ENCODE results near the gene TMPRSS11E. TPM values are rescaled to one million over a fixed set of nuclear protein-coding genes. Genes with fewer than 3 reads are reported as not detected.

TMPRSS11E gene
- polyA plus RNA-seq, 4 donors: 0.04 to 0.27 (median 0.10) TPM; not detected in 1

DNA sequence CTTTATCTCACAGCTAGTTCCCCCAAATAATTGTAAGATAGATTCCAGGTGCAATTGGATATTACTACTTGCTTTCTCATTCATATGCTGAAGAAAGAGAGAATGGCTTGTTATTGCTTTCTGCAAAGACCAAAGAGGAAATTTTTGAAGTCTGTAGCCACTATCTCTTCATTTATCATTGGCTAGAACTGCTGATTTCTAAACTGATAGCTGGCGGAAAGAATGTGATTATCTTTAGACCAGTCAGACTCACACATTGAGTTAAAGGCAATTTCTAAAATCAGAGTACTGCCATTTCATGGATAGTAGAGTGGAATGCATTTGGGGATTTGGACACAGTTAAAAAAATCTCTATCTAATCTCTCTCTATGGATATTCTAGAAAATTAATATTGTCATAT, 12.4 kb upstream of the TMPRSS11E start:
- no peak overlapping the region for H3K27ac ChIP-seq (ENCODE audit: low read depth in 1 of 3, low read length in 2 of 3)
- no peaks in the 10 kb centered on the region for H3K4me1 ChIP-seq (ENCODE audit: control insufficient read depth in 3 of 3, insufficient read depth in 2 of 3, low read depth in 1 of 3, low read length in 2 of 3)
- no peaks in the 10 kb centered on the region for H3K9me3 ChIP-seq (ENCODE audit: control insufficient read depth in 2 of 2, insufficient read depth in 1 of 2, low read depth in 1 of 2, low read length in 1 of 2)
- DNase-seq (no peak), FAIRE-seq (no peak)
- no peak overlapping the region for H3K4me3 ChIP-seq (ENCODE audit: low read depth in 1 of 3, low read length in 3 of 3)
- 65 to 71% (median 68%) methylated on average over 1 of the region's 1 CpG for WGBS, 3 donors
- no peaks in the 10 kb centered on the region for H3K36me3 ChIP-seq (ENCODE audit: control insufficient read depth in 3 of 3, insufficient read depth in 2 of 3, low read depth in 1 of 3, low read length in 3 of 3)
- H3K27me3 ChIP-seq (ENCODE audit: control insufficient read depth in 3 of 3, insufficient read depth in 3 of 3, low read length in 3 of 3): no peaks in the 10 kb centered on the region

DNA sequence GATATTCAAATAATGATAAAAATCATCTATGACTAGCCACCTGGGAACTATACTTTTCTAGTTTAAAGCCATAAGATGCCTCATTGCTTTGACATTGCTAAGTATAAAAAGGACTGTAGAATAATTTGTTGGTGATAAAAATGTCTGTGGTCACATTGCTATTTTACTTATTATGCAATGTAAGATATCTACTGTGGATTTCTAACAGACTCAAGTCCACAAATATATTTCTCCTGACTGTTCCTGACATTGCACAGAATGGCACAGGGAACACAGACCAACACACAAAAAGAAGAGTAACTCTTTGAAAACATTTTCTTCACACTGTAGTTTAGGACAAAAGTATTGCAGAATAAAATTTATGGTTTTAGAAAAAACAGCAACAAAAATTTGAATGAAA, 2.2 kb upstream of the TMPRSS11E start:
- Histone ChIP-seq H3K4me3 (ENCODE audit: low read depth in 1 of 3, low read length in 3 of 3) (no peak overlapping the region), H3K27ac (ENCODE audit: low read depth in 1 of 3, low read length in 2 of 3) (no peak overlapping the region), H3K9me3 (ENCODE audit: control insufficient read depth in 2 of 2, insufficient read depth in 1 of 2, low read depth in 1 of 2, low read length in 1 of 2) (no peaks in the 10 kb centered on the region), H3K4me1 (ENCODE audit: control insufficient read depth in 3 of 3, insufficient read depth in 2 of 3, low read depth in 1 of 3, low read length in 2 of 3) (no peaks in the 10 kb centered on the region), H3K36me3 (ENCODE audit: control insufficient read depth in 3 of 3, insufficient read depth in 2 of 3, low read depth in 1 of 3, low read length in 3 of 3) (no peaks in the 10 kb centered on the region), H3K27me3 (ENCODE audit: control insufficient read depth in 3 of 3, insufficient read depth in 3 of 3, low read length in 3 of 3) (no peaks in the 10 kb centered on the region)
- no peak for DNase-seq
- no peak for FAIRE-seq

DNA sequence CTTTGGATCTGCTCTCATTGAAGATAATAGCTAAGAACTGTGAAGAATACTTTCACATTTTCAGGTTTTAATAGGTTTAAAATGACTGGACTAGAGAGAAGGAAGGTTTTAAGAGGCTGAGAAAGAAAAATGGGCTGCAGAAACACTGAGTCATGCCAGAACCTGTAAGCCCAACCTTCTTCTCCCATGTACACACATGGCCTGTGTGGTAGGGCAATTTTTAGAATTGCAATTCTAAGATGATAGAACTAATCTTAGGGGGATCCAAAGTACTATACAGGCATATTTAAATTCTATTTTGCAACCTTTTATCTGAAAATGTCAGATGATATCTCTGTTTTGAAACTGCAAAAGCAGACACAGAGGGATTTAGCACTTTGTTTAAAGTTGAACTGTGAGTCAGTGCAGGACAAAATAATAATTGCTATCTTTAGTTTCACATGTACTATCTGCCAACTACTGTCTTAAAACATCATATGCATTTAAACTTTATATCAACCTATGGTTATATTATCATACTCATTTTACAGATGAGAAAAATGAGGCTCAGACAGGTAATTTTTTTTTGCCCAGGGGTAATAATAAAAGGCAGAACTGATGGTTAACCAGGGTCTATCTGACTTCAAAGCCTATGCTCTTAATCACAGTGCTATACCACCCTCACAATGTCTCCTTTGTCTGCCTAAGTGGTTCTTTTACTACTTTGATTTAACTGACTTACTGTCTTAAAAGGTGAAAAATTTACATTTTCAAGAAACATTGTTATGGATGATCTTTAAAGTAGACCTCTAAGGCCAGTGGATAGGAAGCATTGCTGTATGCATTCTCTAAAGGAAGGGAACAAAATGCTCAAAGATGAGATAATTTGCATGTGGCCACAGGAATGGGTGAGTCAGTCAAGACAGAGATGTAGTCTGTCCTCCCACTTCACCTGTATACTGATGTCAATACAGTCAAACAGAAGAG, 4.3 kb downstream of the TMPRSS11E start:
- Histone ChIP-seq H3K9me3 (ENCODE audit: control insufficient read depth in 2 of 2, insufficient read depth in 1 of 2, low read depth in 1 of 2, low read length in 1 of 2) (no peaks in the 10 kb centered on the region), H3K36me3 (ENCODE audit: control insufficient read depth in 3 of 3, insufficient read depth in 2 of 3, low read depth in 1 of 3, low read length in 3 of 3) (no peaks in the 10 kb centered on the region), H3K4me3 (ENCODE audit: low read depth in 1 of 3, low read length in 3 of 3) (no peak overlapping the region), H3K27me3 (ENCODE audit: control insufficient read depth in 3 of 3, insufficient read depth in 3 of 3, low read length in 3 of 3) (no peaks in the 10 kb centered on the region), H3K27ac (ENCODE audit: low read depth in 1 of 3, low read length in 2 of 3) (no peak overlapping the region), H3K4me1 (ENCODE audit: control insufficient read depth in 3 of 3, insufficient read depth in 2 of 3, low read depth in 1 of 3, low read length in 2 of 3) (no peaks in the 10 kb centered on the region)
- DNase-seq (no peak), FAIRE-seq (no peak)

DNA sequence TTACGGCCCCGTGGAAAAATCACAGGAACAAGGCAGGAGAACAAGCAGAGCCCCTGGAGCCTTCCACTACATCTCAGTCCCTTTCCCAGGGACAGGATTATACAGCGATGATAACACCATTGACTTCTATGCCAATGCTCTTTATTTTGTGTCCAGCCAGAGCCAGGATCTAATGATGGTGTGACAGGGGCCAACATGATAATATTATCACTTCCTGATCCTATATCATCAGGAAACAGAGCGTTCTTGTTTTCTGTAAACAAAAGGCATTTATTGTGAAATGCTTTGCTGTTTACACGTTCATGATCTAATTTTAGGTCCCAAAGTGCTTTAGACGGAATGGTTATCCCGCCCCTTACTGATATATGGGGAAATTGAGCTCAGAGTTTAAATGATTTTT, 12.8 kb downstream of the TMPRSS11E start:
- WGBS, 3 donors: 63 to 67% (median 64%) methylated on average over 7 of the region's 7 CpGs

DNA sequence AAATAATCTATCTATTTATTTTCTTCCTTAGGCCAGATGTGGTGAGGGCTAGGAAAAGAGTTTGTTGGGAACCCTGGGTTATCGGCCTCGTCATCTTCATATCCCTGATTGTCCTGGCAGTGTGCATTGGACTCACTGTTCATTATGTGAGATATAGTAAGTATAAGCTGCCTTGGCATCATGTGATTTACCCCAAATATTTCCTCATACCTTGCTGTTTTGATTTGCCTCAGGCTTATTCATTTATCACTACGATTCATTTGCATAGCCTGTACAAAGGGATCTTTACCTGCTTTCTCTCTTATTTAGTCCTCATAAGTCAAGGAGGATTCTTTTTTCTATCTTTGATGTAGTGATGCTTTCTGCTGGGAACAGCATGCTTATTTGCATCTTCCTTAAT, 14.5 kb downstream of the TMPRSS11E start:
- no peak for FAIRE-seq
- Histone ChIP-seq H3K4me1 (ENCODE audit: control insufficient read depth in 3 of 3, insufficient read depth in 2 of 3, low read depth in 1 of 3, low read length in 2 of 3) (no peaks in the 10 kb centered on the region), H3K36me3 (ENCODE audit: control insufficient read depth in 3 of 3, insufficient read depth in 2 of 3, low read depth in 1 of 3, low read length in 3 of 3) (no peaks in the 10 kb centered on the region), H3K27ac (ENCODE audit: low read depth in 1 of 3, low read length in 2 of 3) (no peak overlapping the region), H3K4me3 (ENCODE audit: low read depth in 1 of 3, low read length in 3 of 3) (no peak overlapping the region), H3K27me3 (ENCODE audit: control insufficient read depth in 3 of 3, insufficient read depth in 3 of 3, low read length in 3 of 3) (no peaks in the 10 kb centered on the region), H3K9me3 (ENCODE audit: control insufficient read depth in 2 of 2, insufficient read depth in 1 of 2, low read depth in 1 of 2, low read length in 1 of 2) (no peaks in the 10 kb centered on the region)
- 91 to 95% (median 93%) methylated on average over 3 of the region's 3 CpGs for WGBS, 3 donors
- DNase-seq: no peak

More for the DNA sequence above, 12.8 kb downstream of the TMPRSS11E start:
- no peaks in the 10 kb centered on the region for H3K9me3 ChIP-seq (ENCODE audit: control insufficient read depth in 2 of 2, insufficient read depth in 1 of 2, low read depth in 1 of 2, low read length in 1 of 2)
- H3K4me1 ChIP-seq (ENCODE audit: control insufficient read depth in 3 of 3, insufficient read depth in 2 of 3, low read depth in 1 of 3, low read length in 2 of 3): no peaks in the 10 kb centered on the region
- no peaks in the 10 kb centered on the region for H3K27me3 ChIP-seq (ENCODE audit: control insufficient read depth in 3 of 3, insufficient read depth in 3 of 3, low read length in 3 of 3)
- H3K27ac ChIP-seq (ENCODE audit: low read depth in 1 of 3, low read length in 2 of 3): no peak overlapping the region
- DNase-seq (no peak), FAIRE-seq (no peak)
- no peaks in the 10 kb centered on the region for H3K36me3 ChIP-seq (ENCODE audit: control insufficient read depth in 3 of 3, insufficient read depth in 2 of 3, low read depth in 1 of 3, low read length in 3 of 3)
- H3K4me3 ChIP-seq (ENCODE audit: low read depth in 1 of 3, low read length in 3 of 3): no peak overlapping the region

DNA sequence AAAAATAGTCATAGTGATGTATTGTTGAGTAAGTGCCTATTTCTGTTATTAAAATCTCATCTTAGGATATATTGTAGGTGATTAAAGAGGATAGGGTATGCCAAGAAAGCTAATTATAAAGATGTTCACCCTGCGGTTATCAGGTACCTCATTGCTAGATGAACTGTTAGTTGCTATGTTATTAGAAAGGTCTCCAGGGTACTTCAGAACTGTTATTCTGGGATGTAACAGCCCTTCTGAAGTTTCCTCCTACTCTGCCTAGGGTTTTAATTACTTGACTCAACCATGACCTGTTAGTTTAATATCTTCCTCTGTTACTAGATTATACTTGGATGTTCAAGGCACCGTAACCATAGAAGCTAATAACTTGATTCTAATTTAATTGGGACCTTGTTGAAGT, 15.4 kb downstream of the TMPRSS11E start:
- H3K36me3 ChIP-seq (ENCODE audit: control insufficient read depth in 3 of 3, insufficient read depth in 2 of 3, low read depth in 1 of 3, low read length in 3 of 3): no peaks in the 10 kb centered on the region
- FAIRE-seq (no peak), DNase-seq (no peak)
- H3K9me3 ChIP-seq (ENCODE audit: control insufficient read depth in 2 of 2, insufficient read depth in 1 of 2, low read depth in 1 of 2, low read length in 1 of 2): no peaks in the 10 kb centered on the region
- WGBS, 3 donors: 82 to 97% (median 94%) methylated on average over 2 of the region's 2 CpGs
- H3K27ac ChIP-seq (ENCODE audit: low read depth in 1 of 3, low read length in 2 of 3): no peak overlapping the region
- H3K4me1 ChIP-seq (ENCODE audit: control insufficient read depth in 3 of 3, insufficient read depth in 2 of 3, low read depth in 1 of 3, low read length in 2 of 3): no peaks in the 10 kb centered on the region
- no peaks in the 10 kb centered on the region for H3K27me3 ChIP-seq (ENCODE audit: control insufficient read depth in 3 of 3, insufficient read depth in 3 of 3, low read length in 3 of 3)
- H3K4me3 ChIP-seq (ENCODE audit: low read depth in 1 of 3, low read length in 3 of 3): no peak overlapping the region

DNA sequence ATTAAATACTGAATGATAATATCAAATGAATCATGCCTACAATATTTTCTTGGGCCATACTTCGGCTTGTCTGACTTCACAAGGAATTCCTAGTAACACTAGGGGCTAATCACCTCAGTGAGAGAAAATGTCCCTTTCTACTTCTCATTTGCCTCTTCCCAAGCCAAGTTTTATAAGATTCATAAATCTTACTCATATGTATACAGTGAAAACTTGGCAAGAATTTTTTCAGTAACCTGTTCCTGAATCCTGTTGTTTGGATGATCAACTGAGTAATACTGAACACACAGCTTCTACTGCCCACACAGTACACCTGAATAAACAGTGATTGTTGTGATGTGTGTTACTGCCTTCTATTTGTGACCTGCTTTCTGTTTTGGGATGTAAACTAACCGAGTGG, 16.5 kb downstream of the TMPRSS11E start:
- H3K27me3 ChIP-seq (ENCODE audit: control insufficient read depth in 3 of 3, insufficient read depth in 3 of 3, low read length in 3 of 3): no peaks in the 10 kb centered on the region
- no peak for FAIRE-seq

DNA sequence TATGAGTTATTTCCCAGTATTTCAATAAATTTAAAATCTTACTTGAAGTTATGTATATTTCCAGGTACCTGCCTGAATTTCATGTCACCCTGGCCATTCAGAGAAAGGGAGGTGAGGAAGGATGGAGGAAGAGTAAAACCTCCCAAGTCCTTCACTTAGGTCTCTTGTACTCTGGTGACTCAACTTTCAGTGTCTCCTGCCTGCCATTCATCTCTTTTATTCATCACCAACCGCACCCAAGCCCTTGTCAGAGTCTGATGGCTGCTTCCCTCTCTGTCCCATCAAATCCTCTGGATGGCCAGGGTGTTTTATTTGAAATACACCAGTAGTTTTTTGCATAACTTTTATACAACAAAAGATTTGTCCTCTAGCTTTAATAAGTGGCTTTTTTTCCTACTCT, 17.8 kb downstream of the TMPRSS11E start:
- no peaks in the 10 kb centered on the region for H3K4me1 ChIP-seq (ENCODE audit: control insufficient read depth in 3 of 3, insufficient read depth in 2 of 3, low read depth in 1 of 3, low read length in 2 of 3)
- no peak overlapping the region for H3K4me3 ChIP-seq (ENCODE audit: low read depth in 1 of 3, low read length in 3 of 3)
- FAIRE-seq (no peak), DNase-seq (no peak)
- no peak overlapping the region for H3K27ac ChIP-seq (ENCODE audit: low read depth in 1 of 3, low read length in 2 of 3)
- 81 to 96% (median 95%) methylated on average over 1 of the region's 1 CpG for WGBS, 3 donors
- no peaks in the 10 kb centered on the region for H3K36me3 ChIP-seq (ENCODE audit: control insufficient read depth in 3 of 3, insufficient read depth in 2 of 3, low read depth in 1 of 3, low read length in 3 of 3)
- H3K27me3 ChIP-seq (ENCODE audit: control insufficient read depth in 3 of 3, insufficient read depth in 3 of 3, low read length in 3 of 3): no peaks in the 10 kb centered on the region
- no peaks in the 10 kb centered on the region for H3K9me3 ChIP-seq (ENCODE audit: control insufficient read depth in 2 of 2, insufficient read depth in 1 of 2, low read depth in 1 of 2, low read length in 1 of 2)

More for the DNA sequence above, 16.5 kb downstream of the TMPRSS11E start:
- Histone ChIP-seq H3K36me3 (ENCODE audit: control insufficient read depth in 3 of 3, insufficient read depth in 2 of 3, low read depth in 1 of 3, low read length in 3 of 3) (no peaks in the 10 kb centered on the region), H3K4me1 (ENCODE audit: control insufficient read depth in 3 of 3, insufficient read depth in 2 of 3, low read depth in 1 of 3, low read length in 2 of 3) (no peaks in the 10 kb centered on the region), H3K4me3 (ENCODE audit: low read depth in 1 of 3, low read length in 3 of 3) (no peak overlapping the region), H3K27ac (ENCODE audit: low read depth in 1 of 3, low read length in 2 of 3) (no peak overlapping the region), H3K9me3 (ENCODE audit: control insufficient read depth in 2 of 2, insufficient read depth in 1 of 2, low read depth in 1 of 2, low read length in 1 of 2) (no peaks in the 10 kb centered on the region)
- WGBS, 3 donors: 52 to 70% (median 56%) methylated on average over 2 of the region's 2 CpGs
- no peak for DNase-seq

DNA sequence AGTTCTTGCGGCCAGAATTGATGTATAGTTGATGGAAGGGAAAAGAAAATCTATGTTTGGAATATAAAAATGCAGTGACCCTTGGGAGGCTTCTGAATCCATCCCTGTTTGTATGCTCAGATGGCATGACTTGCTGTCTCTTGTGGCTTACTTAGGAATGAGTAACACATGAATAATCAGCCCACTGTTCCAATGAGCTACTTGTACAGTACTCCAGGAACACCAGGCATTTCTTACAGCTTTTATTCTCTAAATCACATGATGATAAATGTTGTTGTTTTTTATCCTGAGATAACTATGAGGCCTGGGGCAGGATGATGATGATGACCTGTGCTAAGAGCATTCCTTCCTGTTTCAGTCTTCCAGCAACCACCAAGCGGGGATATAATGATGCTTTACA, 18.9 kb downstream of the TMPRSS11E start:
- no peak overlapping the region for H3K4me3 ChIP-seq (ENCODE audit: low read depth in 1 of 3, low read length in 3 of 3)
- H3K9me3 ChIP-seq (ENCODE audit: control insufficient read depth in 2 of 2, insufficient read depth in 1 of 2, low read depth in 1 of 2, low read length in 1 of 2): no peaks in the 10 kb centered on the region
- DNase-seq (no peak), FAIRE-seq (no peak)
- no peak overlapping the region for H3K27ac ChIP-seq (ENCODE audit: low read depth in 1 of 3, low read length in 2 of 3)
- WGBS, 3 donors: 81 to 89% (median 88%) methylated on average over 2 of the region's 2 CpGs
- H3K4me1 ChIP-seq (ENCODE audit: control insufficient read depth in 3 of 3, insufficient read depth in 2 of 3, low read depth in 1 of 3, low read length in 2 of 3): no peaks in the 10 kb centered on the region
- no peaks in the 10 kb centered on the region for H3K27me3 ChIP-seq (ENCODE audit: control insufficient read depth in 3 of 3, insufficient read depth in 3 of 3, low read length in 3 of 3)
- no peaks in the 10 kb centered on the region for H3K36me3 ChIP-seq (ENCODE audit: control insufficient read depth in 3 of 3, insufficient read depth in 2 of 3, low read depth in 1 of 3, low read length in 3 of 3)
